ENCODE data around the gene ASPSCR1. TPM values are rescaled to one million over a fixed set of nuclear protein-coding genes. Genes with fewer than 3 reads are reported as not detected.

The ASPSCR1 gene
- total and polyA plus RNA-seq, 9 of the 15 experiments (the other 6 are each of a cell fraction or from before 2014, with no cell fraction given): 0.90 to 36.9 (median 11.6) TPM

DNA sequence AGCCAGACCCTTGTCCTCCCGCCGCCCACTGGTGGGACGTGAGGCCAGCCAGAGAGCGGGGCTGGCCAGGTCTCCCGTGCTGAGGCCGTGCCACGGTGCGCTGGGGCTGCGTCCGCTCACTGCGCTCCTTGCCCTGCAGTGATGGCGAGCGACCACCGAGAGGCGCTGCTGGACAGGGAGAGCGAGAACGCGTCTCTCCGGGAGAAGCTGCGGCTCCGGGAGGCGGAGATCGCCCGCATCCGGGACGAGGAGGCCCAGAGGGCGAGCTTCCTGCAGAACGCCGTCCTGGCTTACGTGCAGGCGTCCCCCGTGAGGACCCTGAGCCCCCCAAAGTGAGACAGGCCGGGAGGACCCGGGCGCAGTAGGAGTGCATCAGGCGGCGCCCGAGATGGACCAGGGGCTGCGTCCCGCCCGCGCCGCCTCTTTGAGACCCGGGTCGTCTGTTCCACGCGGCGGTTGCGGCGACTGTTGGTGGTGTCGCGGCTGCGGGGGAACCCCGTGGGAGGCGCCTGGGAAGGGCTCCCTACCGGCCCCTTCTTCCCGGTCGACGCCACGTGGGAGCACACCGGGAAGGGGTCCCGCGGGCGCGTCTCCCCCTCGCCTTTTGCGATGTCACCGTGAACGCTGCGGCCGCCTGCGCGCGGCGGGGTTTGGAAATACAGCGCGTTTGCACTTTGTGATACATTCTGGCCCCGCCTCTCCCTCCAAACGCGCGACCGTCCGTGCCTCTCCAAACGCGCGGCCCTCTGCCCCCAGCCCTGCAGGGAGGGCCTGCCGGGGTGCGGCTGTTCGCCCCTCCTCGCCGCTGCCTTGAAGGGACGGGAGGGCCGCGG, 53.3 kb downstream of the ASPSCR1 start (continued):
- TF ChIP-seq, protein P1, sequence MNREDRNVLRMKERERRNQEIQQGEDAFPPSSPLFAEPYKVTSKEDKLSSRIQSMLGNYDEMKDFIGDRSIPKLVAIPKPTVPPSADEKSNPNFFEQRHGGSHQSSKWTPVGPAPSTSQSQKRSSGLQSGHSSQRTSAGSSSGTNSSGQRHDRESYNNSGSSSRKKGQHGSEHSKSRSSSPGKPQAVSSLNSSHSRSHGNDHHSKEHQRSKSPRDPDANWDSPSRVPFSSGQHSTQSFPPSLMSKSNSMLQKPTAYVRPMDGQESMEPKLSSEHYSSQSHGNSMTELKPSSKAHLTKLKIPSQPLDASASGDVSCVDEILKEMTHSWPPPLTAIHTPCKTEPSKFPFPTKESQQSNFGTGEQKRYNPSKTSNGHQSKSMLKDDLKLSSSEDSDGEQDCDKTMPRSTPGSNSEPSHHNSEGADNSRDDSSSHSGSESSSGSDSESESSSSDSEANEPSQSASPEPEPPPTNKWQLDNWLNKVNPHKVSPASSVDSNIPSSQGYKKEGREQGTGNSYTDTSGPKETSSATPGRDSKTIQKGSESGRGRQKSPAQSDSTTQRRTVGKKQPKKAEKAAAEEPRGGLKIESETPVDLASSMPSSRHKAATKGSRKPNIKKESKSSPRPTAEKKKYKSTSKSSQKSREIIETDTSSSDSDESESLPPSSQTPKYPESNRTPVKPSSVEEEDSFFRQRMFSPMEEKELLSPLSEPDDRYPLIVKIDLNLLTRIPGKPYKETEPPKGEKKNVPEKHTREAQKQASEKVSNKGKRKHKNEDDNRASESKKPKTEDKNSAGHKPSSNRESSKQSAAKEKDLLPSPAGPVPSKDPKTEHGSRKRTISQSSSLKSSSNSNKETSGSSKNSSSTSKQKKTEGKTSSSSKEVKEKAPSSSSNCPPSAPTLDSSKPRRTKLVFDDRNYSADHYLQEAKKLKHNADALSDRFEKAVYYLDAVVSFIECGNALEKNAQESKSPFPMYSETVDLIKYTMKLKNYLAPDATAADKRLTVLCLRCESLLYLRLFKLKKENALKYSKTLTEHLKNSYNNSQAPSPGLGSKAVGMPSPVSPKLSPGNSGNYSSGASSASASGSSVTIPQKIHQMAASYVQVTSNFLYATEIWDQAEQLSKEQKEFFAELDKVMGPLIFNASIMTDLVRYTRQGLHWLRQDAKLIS (CRISPR knock-in tag; IDR thresholded peaks at IDR 0.05): 0 out of 2 replicates have a peak, but pooled peaks have one; percentile 83
- TF ChIP-seq GABPB2 (CRISPR knock-in tag; conservative IDR thresholded peaks at IDR 0.05) (no peak), ATF7 (IDR thresholded peaks at IDR 0.05) (peak; percentile 42; the same call in 1 of the 2 replicates), CCNT2 (IDR thresholded peaks at IDR 0.05; ENCODE audit: borderline replicate concordance, extremely low read depth, insufficient read length, low read depth, low read length) (peak; percentile 64), ZNF23 (CRISPR knock-in tag; IDR thresholded peaks at IDR 0.05) (no peak), RBFOX2 (IDR thresholded peaks at IDR 0.05; ENCODE audit: low read depth, low read length) (peak; percentile 77), ZFX (CRISPR knock-in tag; IDR thresholded peaks at IDR 0.05) (peak; percentile 80), LCOR (CRISPR knock-in tag; IDR thresholded peaks at IDR 0.05) (peak; percentile 82), STAG1 (CRISPR knock-in tag; IDR thresholded peaks at IDR 0.05; ENCODE audit: borderline replicate concordance) (peak; percentile 100), EGR1 (conservative IDR thresholded peaks at IDR 0.05) (peak; percentile 35), RBBP5 (IDR thresholded peaks at IDR 0.05; ENCODE audit: borderline replicate concordance, insufficient read depth, low read length, poor library complexity, severe bottlenecking) (peak; percentile 71), SOX6 (IDR thresholded peaks at IDR 0.05) (0 out of 2 replicates have a peak, but pooled peaks have one; percentile 22), NFIC (IDR thresholded peaks at IDR 0.05) (peak; percentile 42; the same call in 1 of the 2 replicates)
- TF ChIP-seq, protein P2, sequence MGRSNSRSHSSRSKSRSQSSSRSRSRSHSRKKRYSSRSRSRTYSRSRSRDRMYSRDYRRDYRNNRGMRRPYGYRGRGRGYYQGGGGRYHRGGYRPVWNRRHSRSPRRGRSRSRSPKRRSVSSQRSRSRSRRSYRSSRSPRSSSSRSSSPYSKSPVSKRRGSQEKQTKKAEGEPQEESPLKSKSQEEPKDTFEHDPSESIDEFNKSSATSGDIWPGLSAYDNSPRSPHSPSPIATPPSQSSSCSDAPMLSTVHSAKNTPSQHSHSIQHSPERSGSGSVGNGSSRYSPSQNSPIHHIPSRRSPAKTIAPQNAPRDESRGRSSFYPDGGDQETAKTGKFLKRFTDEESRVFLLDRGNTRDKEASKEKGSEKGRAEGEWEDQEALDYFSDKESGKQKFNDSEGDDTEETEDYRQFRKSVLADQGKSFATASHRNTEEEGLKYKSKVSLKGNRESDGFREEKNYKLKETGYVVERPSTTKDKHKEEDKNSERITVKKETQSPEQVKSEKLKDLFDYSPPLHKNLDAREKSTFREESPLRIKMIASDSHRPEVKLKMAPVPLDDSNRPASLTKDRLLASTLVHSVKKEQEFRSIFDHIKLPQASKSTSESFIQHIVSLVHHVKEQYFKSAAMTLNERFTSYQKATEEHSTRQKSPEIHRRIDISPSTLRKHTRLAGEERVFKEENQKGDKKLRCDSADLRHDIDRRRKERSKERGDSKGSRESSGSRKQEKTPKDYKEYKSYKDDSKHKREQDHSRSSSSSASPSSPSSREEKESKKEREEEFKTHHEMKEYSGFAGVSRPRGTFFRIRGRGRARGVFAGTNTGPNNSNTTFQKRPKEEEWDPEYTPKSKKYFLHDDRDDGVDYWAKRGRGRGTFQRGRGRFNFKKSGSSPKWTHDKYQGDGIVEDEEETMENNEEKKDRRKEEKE (IDR thresholded peaks at IDR 0.05; ENCODE audit: borderline replicate concordance in 1 of 2, control insufficient read depth in 1 of 2, low read depth in 2 of 2, low read length in 1 of 2): no peak
- TF ChIP-seq, protein P3, sequence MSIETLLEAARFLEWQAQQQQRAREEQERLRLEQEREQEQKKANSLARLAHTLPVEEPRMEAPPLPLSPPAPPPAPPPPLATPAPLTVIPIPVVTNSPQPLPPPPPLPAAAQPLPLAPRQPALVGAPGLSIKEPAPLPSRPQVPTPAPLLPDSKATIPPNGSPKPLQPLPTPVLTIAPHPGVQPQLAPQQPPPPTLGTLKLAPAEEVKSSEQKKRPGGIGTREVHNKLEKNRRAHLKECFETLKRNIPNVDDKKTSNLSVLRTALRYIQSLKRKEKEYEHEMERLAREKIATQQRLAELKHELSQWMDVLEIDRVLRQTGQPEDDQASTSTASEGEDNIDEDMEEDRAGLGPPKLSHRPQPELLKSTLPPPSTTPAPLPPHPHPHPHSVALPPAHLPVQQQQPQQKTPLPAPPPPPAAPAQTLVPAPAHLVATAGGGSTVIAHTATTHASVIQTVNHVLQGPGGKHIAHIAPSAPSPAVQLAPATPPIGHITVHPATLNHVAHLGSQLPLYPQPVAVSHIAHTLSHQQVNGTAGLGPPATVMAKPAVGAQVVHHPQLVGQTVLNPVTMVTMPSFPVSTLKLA (conservative IDR thresholded peaks at IDR 0.05): peak; percentile 84 to 91
- TF ChIP-seq, protein P4, sequence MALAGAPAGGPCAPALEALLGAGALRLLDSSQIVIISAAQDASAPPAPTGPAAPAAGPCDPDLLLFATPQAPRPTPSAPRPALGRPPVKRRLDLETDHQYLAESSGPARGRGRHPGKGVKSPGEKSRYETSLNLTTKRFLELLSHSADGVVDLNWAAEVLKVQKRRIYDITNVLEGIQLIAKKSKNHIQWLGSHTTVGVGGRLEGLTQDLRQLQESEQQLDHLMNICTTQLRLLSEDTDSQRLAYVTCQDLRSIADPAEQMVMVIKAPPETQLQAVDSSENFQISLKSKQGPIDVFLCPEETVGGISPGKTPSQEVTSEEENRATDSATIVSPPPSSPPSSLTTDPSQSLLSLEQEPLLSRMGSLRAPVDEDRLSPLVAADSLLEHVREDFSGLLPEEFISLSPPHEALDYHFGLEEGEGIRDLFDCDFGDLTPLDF (CRISPR knock-in tag; IDR thresholded peaks at IDR 0.05): 0 out of 2 replicates have a peak, but pooled peaks have one; percentile 56

Measured in K562 (cell line).